ENCODE measurements around the gene TNFRSF17.

TNFRSF17 gene

DNA sequence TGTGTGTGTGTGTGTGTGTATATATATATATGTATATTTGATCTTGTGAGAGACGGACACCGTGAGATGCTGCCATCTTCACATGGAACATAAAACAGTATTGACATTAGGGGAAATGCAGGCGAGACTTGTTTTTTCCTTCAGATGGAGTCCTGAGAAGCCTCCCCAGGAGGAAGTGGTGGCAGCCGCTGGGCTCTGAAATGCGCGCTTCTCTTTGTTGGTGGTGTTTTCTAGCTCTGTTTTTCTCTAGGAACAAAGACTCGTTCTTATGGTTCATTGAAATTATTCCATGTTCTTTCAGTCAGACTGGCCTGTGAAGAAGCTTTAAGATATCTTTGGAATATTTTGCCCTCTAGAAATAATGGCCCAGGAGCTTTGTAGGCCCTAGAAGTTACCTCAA lies 44.5 kb downstream of the TNFRSF17 start:
- DNase-seq, result no peak

DNA sequence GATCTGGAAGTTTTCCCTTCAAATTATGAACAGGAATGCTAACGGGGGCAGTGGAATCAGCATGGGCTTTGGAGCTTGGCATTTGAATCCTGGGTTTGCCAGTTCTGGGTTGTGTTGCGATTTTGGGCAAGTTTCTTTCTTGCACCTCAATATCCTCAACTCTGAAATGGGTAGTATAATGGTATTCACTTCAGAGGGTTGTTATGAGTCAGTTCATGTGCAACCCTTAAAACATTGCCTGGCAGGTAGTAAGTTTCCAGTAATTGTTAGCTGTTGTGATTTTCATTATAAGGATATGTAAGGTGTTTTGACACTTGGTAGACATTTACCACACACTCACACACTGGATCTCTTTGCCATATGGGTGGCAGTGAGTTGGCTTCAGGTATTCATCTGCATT lies 44.9 kb downstream of the TNFRSF17 start:
- no peak for DNase-seq

DNA sequence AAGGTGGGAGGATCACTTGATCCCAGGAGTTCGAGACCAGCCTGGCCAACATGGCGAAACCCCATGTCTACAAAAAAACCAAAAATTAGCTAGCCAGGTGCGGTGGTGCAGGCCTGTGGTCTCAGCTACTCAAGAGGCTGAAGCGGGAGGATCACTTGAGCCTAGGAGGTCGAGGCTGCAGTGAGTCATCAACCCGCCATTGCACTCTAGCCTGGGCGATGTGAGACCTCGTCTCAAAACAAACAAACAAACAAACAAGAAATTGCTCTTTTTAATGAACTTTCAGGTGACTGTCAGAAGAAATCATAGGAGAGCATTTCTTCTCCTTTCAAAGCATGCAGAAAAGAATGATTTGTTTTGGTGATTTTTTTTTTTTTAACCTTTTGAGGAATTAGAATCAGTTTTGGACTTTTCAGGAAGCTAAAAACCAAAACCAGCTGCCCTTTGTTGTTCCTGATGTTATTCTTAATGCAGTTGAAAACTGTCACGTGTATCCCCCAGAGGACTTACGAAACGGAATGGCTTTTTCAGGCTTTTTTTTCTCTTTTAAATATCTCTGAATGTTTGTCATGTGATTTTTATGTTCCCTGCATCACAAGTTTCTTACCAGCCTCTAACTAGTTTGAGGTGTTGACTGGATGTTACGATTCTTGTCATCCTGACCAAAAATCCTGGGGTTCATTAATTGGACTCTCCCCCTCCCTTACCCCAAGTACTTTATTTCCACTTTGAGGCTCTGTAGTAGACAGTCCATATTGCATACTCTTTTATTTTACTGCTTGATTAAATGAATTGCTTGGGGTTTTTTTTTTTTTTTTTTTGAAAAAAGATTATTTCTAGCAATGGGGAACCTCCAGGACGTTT lies 45.6 kb downstream of the TNFRSF17 start:
- no peak for DNase-seq

DNA sequence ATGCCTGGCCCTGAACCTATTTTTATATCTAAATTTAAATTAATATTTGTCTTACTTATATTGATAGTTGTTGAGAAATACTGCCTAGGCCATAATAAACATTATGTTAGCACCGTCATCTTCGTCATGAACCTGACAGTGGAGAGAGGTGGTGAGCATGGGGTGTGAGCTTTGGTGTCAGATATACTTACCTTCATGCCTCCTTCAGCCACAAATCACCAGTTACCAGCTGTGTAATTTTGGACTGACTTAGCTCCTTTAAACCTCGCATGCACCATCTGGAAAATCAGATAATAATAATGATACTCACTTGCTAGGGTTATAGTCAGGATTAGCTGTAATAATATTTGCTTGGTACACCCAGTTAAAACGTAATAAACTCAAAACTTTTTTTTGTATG lies 46.6 kb downstream of the TNFRSF17 start:
- DNase-seq, result no peak

DNA sequence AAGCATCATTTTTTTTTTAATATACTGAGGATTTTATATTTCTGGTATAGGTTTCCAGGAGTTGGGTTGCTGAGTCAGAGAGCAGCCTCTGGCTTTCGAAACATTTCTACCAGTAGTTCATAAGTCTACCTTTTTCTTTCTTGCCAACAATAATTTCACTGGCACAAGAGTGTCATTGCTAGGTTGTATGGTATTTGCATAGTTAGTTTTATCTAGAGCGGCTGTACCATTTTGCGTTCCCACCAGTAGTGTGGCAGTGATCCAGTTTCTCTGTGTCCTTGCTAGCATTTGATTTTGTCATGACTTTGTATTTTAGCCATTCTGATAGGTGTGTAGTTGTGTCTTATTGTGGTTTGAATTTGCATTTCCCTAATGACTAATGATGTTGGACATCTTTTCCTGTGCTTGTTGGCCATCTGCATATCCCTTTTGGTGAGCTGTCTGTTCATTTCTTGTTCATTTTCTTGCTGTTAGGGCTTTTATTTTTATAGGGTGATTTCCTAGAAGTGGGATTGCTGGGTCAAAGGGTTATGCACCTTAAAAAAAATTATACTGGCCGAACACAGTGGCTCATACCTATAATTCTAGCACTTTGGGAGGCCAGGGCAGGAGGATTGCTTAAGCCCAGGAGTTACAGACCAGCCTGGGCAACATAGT lies 51.4 kb downstream of the TNFRSF17 start:
- no peak for DNase-seq

DNA sequence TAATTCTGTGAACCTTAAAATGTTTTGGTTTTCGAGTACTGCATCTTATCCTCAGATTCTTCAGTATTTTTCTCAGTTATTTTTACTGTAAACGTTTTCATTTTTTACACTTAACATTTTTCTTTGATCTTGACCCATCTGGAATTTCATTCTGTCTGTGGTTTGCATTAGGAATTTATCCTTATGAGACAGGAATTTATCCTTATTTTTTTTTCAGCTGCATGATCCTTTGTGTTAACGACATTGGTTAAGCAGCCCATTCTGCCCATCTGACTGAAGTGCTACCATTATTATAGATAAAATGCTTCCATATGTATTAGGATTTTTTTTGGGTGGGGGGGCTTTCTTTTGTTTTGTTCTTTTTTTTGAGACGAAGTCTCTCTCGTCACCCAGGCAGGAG lies 52.5 kb downstream of the TNFRSF17 start:
- DNase-seq, result no peak

Measured in NK-92 treated with Interleukin-12 subunit alpha and Interleukin-12 subunit beta, amount 100 ng/mL, for 24 hours (cell line).